ENCODE data around the gene MATN1.

GRCh38 chr1:30686236-30686935 is 37.0 kb downstream of the MATN1 start:
- TF ChIP-seq, protein P1, sequence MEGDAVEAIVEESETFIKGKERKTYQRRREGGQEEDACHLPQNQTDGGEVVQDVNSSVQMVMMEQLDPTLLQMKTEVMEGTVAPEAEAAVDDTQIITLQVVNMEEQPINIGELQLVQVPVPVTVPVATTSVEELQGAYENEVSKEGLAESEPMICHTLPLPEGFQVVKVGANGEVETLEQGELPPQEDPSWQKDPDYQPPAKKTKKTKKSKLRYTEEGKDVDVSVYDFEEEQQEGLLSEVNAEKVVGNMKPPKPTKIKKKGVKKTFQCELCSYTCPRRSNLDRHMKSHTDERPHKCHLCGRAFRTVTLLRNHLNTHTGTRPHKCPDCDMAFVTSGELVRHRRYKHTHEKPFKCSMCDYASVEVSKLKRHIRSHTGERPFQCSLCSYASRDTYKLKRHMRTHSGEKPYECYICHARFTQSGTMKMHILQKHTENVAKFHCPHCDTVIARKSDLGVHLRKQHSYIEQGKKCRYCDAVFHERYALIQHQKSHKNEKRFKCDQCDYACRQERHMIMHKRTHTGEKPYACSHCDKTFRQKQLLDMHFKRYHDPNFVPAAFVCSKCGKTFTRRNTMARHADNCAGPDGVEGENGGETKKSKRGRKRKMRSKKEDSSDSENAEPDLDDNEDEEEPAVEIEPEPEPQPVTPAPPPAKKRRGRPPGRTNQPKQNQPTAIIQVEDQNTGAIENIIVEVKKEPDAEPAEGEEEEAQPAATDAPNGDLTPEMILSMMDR (IDR thresholded peaks at IDR 0.05) = no peak
- no peak for TF ChIP-seq RCOR1 (IDR thresholded peaks at IDR 0.05; ENCODE audit: low read depth, low read length)
